Kidney epithelial cell (primary cell): ENCODE data around the gene AADACL4. TPM values are rescaled to one million over a fixed set of nuclear protein-coding genes. Genes with fewer than 3 reads are reported as not detected.
"Not testable (repeated sequence)": the region's sequence is repeated elsewhere in the genome, so short reads cannot be mapped to it uniquely, and the experiment has no call there.

ENCODE experiments used
- DNase-seq: peaks from one replicate; pipeline ENCODE4 v3.0.0-alpha.2; 2010; ENCODE audit warnings: low read depth
- H3K27me3 ChIP-seq: 2 replicates; pipeline ENCODE4 v1.6.0; 2011; ENCODE audit warnings: low read length; ENCODE audit not compliant: control insufficient read depth, insufficient read depth
- H3K36me3 ChIP-seq: 2 replicates; pipeline ENCODE4 v1.5.1; 2011; ENCODE audit warnings: low read length; ENCODE audit not compliant: control insufficient read depth, insufficient read depth
- H3K4me3 ChIP-seq: 2 replicates; pipeline ENCODE4 v1.5.1; 2011; ENCODE audit warnings: low read depth, mild to moderate bottlenecking, control low read depth, low read length
- total RNA-seq: library from RNA; depleted of rRNA; stranded (reverse); fragments of >200 nt; gene quantifications from 2 replicates; pipeline ENCODE4 v1.2.3, GENCODE V29; 2015
- TF ChIP-seq, protein P1 (sequence below): IDR thresholded peaks from 2 replicates; pipeline ENCODE4 v1.5.1; 2011; ENCODE audit warnings: mild to moderate bottlenecking, moderate library complexity, low read length, control low read depth, inconsistent platforms; ENCODE audit not compliant: insufficient read depth, poor library complexity, severe bottlenecking

AADACL4 gene
- total RNA-seq, 1 donor from 2014 or later: not detected

DNA sequence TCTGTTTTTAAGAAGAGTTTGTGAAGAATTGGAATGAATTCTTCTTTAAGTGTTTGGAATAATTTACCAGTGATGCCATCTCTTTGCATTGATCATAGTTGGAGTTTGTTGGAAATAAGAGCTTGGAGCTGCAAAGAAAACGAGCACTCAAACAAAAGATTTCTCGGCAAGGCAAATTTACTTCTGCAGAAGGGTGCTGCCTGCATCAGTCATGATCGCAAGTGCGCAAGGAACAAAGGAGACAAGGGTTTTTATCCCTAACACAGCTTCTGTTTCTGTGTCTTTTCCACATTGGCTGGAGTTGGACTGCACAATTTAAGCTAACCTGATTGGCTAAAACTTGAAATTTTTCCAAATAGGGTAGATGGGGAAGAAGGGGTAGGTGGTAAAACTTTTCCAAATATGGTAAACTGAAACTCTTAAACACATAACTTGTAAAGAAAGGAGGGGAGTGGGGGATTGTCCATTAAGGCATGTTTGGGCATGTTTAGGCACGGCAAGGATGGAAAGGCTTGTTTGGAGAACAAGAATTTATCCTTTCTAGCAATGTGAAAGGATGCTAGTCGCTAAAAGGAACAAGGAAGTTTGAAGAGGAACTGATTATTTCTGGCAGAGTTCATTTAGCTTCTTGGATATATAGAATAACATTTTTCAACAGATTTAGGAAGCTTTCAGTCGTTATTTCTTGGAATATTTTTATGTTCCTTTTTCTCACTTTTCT is 3.5 kb upstream of the AADACL4 start:
- Histone ChIP-seq H3K27me3 (no peaks in the 10 kb centered on the region), H3K4me3 (no peak overlapping the region), H3K36me3 (no peaks in the 10 kb centered on the region)
- DNase-seq: no peak
- TF ChIP-seq, protein P1, sequence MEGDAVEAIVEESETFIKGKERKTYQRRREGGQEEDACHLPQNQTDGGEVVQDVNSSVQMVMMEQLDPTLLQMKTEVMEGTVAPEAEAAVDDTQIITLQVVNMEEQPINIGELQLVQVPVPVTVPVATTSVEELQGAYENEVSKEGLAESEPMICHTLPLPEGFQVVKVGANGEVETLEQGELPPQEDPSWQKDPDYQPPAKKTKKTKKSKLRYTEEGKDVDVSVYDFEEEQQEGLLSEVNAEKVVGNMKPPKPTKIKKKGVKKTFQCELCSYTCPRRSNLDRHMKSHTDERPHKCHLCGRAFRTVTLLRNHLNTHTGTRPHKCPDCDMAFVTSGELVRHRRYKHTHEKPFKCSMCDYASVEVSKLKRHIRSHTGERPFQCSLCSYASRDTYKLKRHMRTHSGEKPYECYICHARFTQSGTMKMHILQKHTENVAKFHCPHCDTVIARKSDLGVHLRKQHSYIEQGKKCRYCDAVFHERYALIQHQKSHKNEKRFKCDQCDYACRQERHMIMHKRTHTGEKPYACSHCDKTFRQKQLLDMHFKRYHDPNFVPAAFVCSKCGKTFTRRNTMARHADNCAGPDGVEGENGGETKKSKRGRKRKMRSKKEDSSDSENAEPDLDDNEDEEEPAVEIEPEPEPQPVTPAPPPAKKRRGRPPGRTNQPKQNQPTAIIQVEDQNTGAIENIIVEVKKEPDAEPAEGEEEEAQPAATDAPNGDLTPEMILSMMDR: no peak

- no peaks in the 10 kb centered on the region for H3K36me3 ChIP-seq
- DNase-seq: no peak
- no peaks in the 10 kb centered on the region for H3K27me3 ChIP-seq
- TF ChIP-seq, protein P1: no peak
- H3K4me3 ChIP-seq: no peak overlapping the region
Observed at GRCh38 chr1:12640958-12641272, 3.0 kb upstream of the AADACL4 start.

GRCh38 chr1:12643079-12643478 is 806 bp upstream of the AADACL4 start:
- DNase-seq: no peak
- H3K36me3 ChIP-seq: no peaks in the 10 kb centered on the region
- TF ChIP-seq, protein P1: no peak
- no peaks in the 10 kb centered on the region for H3K27me3 ChIP-seq
- no peak overlapping the region for H3K4me3 ChIP-seq

GRCh38 chr1:12644237-12644636 is 352 bp downstream of the AADACL4 start:
- Histone ChIP-seq H3K27me3 (no peaks in the 10 kb centered on the region), H3K4me3 (no peak overlapping the region), H3K36me3 (no peaks in the 10 kb centered on the region)
- no peak for DNase-seq
- TF ChIP-seq, protein P1: no peak

DNA sequence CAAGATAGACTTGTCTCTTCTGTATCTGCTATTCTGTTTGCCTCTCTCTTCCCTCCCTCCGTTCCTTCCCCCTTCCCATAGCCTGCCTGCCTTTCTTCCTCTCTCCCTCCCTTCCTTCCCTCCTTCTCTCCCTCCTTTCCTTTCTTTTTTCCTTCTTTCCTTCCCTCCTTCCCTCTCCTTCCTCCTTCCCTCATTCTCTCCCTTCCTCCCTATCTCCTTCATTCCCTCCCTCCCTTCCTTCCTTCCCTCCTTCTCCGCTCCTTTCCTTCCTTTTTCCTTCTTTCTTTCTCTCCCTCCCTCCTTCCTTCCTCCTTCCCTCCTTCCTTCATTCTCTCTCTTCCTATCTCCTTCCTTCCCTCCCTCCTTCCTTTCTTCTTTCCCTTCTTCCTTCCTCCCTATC is 944 bp downstream of the AADACL4 start:
- Histone ChIP-seq H3K4me3 (no peak overlapping the region), H3K36me3 (no peaks in the 10 kb centered on the region), H3K27me3 (no peaks in the 10 kb centered on the region)
- no peak for DNase-seq
- TF ChIP-seq, protein P1: no peak

DNA sequence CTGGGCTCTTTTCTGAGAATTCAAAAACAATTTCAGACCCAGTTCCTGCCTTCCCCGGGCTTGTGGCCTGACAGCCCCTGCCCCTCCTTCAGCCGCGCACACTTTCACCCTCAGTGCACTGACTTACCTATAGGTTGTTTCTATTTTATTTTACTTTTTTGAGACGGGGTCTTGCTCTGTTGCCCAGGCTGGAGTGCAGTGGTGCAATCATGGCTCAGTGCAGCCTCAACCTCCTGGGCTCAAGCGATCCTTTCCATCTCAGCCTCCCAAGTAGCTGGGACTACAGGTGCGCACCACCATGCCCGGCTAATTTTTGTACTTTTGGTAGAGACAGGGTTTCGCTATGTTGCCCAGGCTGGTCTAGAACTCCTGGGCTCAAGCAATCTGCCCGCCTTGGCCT is 1.5 kb downstream of the AADACL4 start:
- H3K27me3 ChIP-seq, DNase-seq, H3K36me3 ChIP-seq, H3K4me3 ChIP-seq: not testable (repeated sequence)
